Vagina (tissue), 2 donors: ENCODE measurements around the gene C1QTNF1. TPM values are rescaled to one million over a fixed set of nuclear protein-coding genes. Genes with fewer than 3 reads are reported as not detected.

ENCODE experiments used
- DNase-seq, 2 donors: peaks; one replicate each; pipeline ENCODE4 v3.0.0-alpha.2; 2017; ENCODE audit errors: extremely low spot score in 2 of 2
- H3K27ac ChIP-seq: fragments of 200-600 bp; sonication (generic); one replicate; pipeline ENCODE4 v1.5.1; 2019
- H3K27me3 ChIP-seq: fragments of 200-600 bp; sonication (generic); one replicate; pipeline ENCODE4 v1.5.1; 2019
- H3K36me3 ChIP-seq, 2 donors: fragments of 200-600 bp; sonication (generic); one replicate each; pipeline ENCODE4 v1.5.1; 2017 to 2019
- H3K4me1 ChIP-seq: fragments of 200-600 bp; sonication (generic); one replicate; pipeline ENCODE4 v1.5.1; 2019
- H3K4me3 ChIP-seq, 2 donors: fragments of 200-600 bp; sonication (generic); 1 replicate in 1 of 2; 2 replicates in 1 of 2; pipeline ENCODE4 v1.5.1; 2016 to 2019
- H3K9me3 ChIP-seq: fragments of 200-600 bp; sonication (generic); one replicate; pipeline ENCODE4 v1.5.1; 2019
- CTCF ChIP-seq, 3 experiments: fragments of 450-650 bp in 2 of 3; fragments of 200-600 bp in 1 of 3; sonication (generic) in 1 of 3; IDR thresholded peaks; one replicate each; pipeline ENCODE4 v1.5.1; 2017 to 2019; ENCODE audit warnings: antibody characterized with exemption in 3 of 3, mild to moderate bottlenecking in 2 of 3, moderate library complexity in 2 of 3
- POLR2A ChIP-seq, 2 donors: fragments of 450-650 bp; IDR thresholded peaks; one replicate each; pipeline ENCODE4 v1.6.1; 2017; ENCODE audit warnings: antibody characterized with exemption in 2 of 2, mild to moderate bottlenecking in 2 of 2, moderate library complexity in 2 of 2
- POLR2AphosphoS5 ChIP-seq, 2 donors: sonication (generic); formaldehyde crosslinking; IDR thresholded peaks; one replicate each; pipeline ENCODE4 v1.9.0; 2017; ENCODE audit warnings: antibody characterized with exemption in 2 of 2, mild to moderate bottlenecking in 2 of 2, low read depth in 1 of 2; ENCODE audit not compliant: insufficient read depth in 1 of 2
- intact Hi-C: fragments of 100-400 bp; cut with DNase I; formaldehyde crosslinking; loops from one replicate; pipeline ENCODE4 v1.15.1; 2023
- total RNA-seq: library from RNA; depleted of rRNA; stranded (reverse); fragments of >200 nt; gene quantifications from one replicate; pipeline ENCODE4 v1.2.3, GENCODE V29; 2016

Gene C1QTNF1
- total RNA-seq, 1 donor from 2014 or later: 30.7 TPM

- no peak for DNase-seq
- Histone ChIP-seq H3K4me1 (peaks cover 72% of the 10 kb centered on the region), H3K27ac (peak overlapping the region; percentile 89), H3K9me3 (no peaks in the 10 kb centered on the region), H3K36me3 (no peaks in the 10 kb centered on the region), H3K27me3 (no peaks in the 10 kb centered on the region), H3K4me3 (peak overlapping the region; percentile 38 to 40)
- TF ChIP-seq POLR2AphosphoS5 (IDR thresholded peaks at IDR 0.05; ENCODE audit: insufficient read depth in 1 of 2, low read depth in 1 of 2) (no peak), CTCF (IDR thresholded peaks at IDR 0.05) (no peak), POLR2A (IDR thresholded peaks at IDR 0.05) (no peak)
- intact Hi-C loops: loop anchor here (10.0 kb wide), 1 partner anchor 53 kb away; the partner anchor contains the start of gene TIMP2
These were observed 45.7 kb upstream of the C1QTNF1 start for GRCh38 chr17:78977997-78978973.

DNA sequence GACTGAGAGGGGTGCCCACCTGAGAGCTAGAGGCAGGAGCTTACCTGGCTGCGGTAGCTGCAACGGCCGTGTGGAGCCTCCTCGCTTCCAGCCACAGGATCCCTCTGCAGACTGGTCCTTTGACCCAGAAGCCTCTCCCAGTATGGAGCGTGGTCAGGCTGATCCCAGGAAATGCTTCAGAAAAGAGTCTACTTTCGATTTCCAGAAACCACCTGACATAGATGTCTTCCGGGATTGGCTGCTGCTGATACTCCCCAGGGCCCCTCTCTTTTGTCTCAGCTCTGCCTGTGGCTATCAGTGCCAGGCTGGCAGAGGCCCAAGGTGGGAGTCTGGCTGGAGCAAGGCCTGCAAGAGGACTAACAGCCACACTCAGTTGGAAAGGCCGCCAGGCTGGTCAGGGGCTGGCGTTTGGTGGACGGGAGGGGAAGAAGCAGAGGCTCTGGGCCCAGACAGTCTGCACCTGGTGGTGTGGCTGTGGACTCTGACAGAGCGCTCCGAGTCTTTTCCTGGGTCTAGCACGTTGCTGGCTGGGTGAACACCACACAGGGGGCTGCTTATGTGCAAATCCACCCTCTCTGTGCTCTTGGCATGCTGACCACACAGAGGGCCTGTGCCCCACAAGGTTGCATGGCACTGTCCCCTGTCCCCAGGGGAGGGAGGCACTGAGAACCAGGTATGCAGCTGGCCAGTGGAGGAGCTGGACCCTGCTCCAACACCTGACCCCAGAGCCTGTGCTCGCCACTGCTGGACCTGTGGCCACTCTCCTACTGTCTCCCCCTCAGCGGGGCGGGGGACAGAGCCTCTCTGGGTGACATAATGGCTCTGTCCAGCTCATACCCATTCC is 44.0 kb upstream of the C1QTNF1 start, which contains the start of gene LGALS3BP:
Gene LGALS3BP, minus strand, starts transcription at position 144 of the 844 bp plus-strand sequence. CDS start 2,732 bp downstream, outside the sequence.
- no peaks in the 10 kb centered on the region for H3K9me3 ChIP-seq
- TF ChIP-seq POLR2AphosphoS5 (IDR thresholded peaks at IDR 0.05; ENCODE audit: insufficient read depth in 1 of 2, low read depth in 1 of 2): peak; percentile 58 to 71
- no peak for TF ChIP-seq POLR2A (IDR thresholded peaks at IDR 0.05)
- intact Hi-C loops: loop anchor here (10.0 kb wide), 1 partner anchor 55 kb away; the partner anchor contains the start of gene TIMP2
- H3K36me3 ChIP-seq: no peaks in the 10 kb centered on the region
- H3K27me3 ChIP-seq: no peaks in the 10 kb centered on the region
- peaks cover 55% of the 10 kb centered on the region for H3K4me1 ChIP-seq
- peak within 1 kb of the TSS; percentile 38 to 40 for H3K4me3 ChIP-seq
- H3K27ac ChIP-seq: peak within 1 kb of the TSS; percentile 89
- no peak for DNase-seq

GRCh38 chr17:78980624-78980972 is 43.4 kb upstream of the C1QTNF1 start:
- H3K4me1 ChIP-seq: peaks cover 50% of the 10 kb centered on the region

DNA sequence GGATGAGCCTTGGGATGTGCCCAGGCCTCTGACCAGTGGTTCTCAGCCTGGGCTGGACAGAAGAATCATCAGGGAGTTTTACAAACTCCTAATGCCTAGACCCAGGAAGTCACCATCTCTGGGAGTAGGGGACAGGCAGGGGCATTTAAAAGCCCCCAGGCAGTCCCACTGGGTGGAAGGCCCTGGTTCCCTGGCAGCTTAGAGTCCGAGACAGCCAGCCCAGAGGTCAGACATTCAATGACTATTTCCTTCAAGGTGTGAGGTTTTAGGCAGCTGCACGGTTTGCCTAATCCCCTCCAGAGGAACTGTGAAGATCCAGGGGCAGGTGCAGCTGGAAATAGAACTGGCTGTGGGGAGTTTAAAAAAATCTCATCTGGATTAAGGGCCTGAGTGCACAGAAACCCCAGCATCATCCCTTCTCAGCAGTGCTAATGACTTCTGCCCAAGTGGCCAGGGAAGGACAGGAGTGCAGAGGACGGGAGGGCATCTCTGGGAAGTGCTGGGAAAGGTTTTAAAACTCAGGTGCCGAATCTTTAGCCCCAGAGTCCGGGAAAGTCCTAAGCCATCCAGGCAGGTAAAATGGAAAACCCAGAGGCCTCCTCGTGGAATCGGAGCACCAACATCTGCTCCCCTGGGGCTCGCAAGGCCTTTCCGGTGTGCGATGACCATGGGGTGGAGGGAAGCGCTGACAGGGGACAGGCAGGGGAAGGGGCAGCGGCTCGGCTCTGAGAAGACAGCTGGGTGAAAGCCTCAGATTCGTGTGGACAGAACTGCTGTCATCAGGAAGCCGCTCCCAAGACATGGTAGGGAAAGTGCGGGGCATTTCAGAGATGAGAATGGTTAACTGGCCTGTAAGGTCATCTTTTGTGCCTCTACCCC is 42.7 kb upstream of the C1QTNF1 start:
- no peaks in the 10 kb centered on the region for H3K27me3 ChIP-seq
- H3K9me3 ChIP-seq: no peaks in the 10 kb centered on the region
- H3K27ac ChIP-seq: peak overlapping the region; percentile 89
- H3K4me1 ChIP-seq: peaks cover 50% of the 10 kb centered on the region
- H3K4me3 ChIP-seq: no peak overlapping the region
- TF ChIP-seq POLR2AphosphoS5 (IDR thresholded peaks at IDR 0.05; ENCODE audit: insufficient read depth in 1 of 2, low read depth in 1 of 2): no peak
- no peak for TF ChIP-seq CTCF (IDR thresholded peaks at IDR 0.05)
- TF ChIP-seq POLR2A (IDR thresholded peaks at IDR 0.05): no peak
- no peak for DNase-seq
- H3K36me3 ChIP-seq: no peaks in the 10 kb centered on the region
- intact Hi-C loops: no loop called here

More at GRCh38 chr17:78980624-78980972, 43.4 kb upstream of the C1QTNF1 start:
- H3K27ac ChIP-seq: peak overlapping the region; percentile 89
- no peak for DNase-seq
- no peak overlapping the region for H3K4me3 ChIP-seq
- no peaks in the 10 kb centered on the region for H3K27me3 ChIP-seq
- TF ChIP-seq CTCF (IDR thresholded peaks at IDR 0.05) (no peak), POLR2A (IDR thresholded peaks at IDR 0.05) (no peak), POLR2AphosphoS5 (IDR thresholded peaks at IDR 0.05; ENCODE audit: insufficient read depth in 1 of 2, low read depth in 1 of 2) (no peak)
- no peaks in the 10 kb centered on the region for H3K36me3 ChIP-seq
- no peaks in the 10 kb centered on the region for H3K9me3 ChIP-seq
- intact Hi-C loops: no loop called here
